GM18526 (cell line): ENCODE data around the gene DNASE1L1.

ENCODE experiments used
- POLR2A ChIP-seq: IDR thresholded peaks from 3 replicates; pipeline ENCODE4 v1.6.1; 2011; ENCODE audit not compliant: insufficient read length; ENCODE audit errors: extremely low read depth

The DNASE1L1 gene

DNA sequence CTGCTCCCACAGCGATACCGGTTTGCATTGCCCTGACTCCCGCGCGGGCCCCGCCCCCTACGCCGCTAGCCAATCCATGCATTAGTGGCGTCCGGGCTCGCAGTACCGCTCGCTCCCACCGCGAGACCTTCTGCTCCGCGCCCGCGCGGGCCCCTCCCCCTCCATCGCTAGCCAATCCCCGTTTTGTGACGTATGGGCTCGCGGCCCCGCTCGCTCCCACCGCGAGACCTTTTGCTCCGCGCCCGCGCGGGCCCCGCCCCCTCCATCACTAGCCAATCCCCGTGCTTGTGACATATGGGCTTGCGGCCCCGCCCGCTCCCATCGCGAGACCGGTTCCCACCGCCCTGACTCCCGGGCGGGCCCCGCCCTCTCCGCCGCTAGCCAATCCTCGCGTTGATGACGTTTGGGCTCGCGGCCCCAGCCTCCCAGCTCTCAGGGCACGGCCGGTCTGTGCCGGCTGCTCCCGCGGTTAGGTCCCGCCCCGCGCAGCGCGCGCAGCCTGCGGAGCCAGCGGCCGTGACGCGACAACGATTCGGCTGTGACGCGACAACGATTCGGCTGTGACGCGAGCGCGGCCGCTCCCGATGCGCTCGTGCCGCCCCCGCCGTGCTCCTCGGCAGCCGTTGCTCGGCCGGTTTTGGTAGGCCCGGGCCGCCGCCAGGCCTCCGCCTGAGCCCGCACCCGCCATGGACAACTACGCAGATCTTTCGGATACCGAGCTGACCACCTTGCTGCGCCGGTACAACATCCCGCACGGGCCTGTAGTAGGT, 30.1 kb downstream of the DNASE1L1 start, which contains the start of gene EMD:
TSS of gene EMD (plus strand) at position 497 of the 770 bp plus-strand sequence. CDS start at position 687, 190 bp downstream.
- TF ChIP-seq POLR2A: peak; percentile 52

DNA sequence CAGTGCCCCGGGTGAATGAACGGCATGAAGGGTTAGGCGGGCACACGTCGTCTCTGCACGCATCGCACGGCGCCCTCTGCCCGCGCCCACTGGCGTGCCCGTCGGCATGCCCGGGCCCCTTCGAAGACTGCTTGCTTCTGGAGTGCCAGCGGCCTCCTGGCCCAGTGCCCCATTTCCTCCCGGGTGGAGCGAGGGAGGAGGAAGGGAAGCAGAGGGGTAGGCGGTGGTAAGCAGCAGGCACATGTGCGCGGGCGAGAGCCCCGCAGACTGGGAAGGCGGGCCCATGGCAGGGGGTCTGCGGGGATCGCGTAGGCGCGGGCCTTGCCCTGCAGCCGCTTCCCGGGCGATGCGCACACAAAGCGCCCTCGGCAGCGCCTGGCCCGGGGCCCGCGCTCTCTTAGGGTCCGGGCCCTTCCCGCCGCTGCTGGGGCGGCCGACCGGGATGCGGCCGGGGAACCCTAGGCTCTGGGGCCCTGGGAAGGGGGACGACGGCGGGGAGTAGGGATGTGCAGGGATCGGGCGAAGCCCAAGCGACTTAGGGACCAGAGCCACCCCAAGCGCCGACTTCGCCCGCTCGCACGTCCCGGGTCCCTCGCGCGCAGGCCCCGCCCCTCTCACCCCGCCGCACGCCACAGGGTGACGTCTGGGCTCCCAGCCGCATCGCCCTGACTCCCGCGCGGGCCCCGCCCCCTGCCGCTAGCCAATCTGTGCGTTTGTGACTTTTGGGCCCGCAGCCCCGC, 30.8 kb downstream of the DNASE1L1 start:
- peak; percentile 68 for TF ChIP-seq POLR2A

DNA sequence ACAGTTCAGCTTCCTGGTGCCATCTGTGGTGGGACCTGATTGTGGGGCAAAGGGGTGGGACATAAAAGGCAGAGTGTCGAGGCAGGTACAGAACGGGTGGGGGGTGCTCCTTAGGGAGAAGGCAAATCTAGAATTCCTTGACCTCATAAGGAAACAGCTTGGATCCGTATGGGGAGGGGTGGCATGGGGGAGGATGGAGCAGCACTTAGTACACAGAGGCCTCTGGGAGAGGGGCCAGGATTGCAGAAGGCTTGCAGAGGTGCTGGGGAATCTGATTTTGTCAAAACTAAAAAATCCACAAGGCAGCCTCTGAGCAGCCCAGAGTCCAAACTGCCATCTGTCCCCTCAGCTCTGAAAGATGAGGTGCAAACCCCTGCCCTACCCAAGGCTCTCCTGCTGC, 32.3 kb downstream of the DNASE1L1 start:
- TF ChIP-seq POLR2A: no peak

DNA sequence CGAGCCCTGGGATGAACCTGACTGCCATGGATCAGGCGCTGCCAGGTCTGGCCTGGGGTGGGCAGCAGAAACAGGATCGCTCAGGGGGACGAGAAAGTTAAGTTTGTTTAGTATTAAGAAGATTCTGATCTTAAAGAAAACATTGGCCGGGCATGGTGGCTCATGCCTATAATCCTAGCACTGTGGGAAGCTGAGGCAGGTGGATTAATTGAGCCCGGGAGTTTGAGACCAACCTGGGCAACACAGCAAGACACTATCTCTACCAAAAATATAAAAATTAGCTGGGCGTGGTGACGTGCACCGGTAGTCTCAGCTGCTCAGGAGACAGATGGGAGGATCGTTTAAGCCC, 33.9 kb downstream of the DNASE1L1 start:
- no peak for TF ChIP-seq POLR2A

DNA sequence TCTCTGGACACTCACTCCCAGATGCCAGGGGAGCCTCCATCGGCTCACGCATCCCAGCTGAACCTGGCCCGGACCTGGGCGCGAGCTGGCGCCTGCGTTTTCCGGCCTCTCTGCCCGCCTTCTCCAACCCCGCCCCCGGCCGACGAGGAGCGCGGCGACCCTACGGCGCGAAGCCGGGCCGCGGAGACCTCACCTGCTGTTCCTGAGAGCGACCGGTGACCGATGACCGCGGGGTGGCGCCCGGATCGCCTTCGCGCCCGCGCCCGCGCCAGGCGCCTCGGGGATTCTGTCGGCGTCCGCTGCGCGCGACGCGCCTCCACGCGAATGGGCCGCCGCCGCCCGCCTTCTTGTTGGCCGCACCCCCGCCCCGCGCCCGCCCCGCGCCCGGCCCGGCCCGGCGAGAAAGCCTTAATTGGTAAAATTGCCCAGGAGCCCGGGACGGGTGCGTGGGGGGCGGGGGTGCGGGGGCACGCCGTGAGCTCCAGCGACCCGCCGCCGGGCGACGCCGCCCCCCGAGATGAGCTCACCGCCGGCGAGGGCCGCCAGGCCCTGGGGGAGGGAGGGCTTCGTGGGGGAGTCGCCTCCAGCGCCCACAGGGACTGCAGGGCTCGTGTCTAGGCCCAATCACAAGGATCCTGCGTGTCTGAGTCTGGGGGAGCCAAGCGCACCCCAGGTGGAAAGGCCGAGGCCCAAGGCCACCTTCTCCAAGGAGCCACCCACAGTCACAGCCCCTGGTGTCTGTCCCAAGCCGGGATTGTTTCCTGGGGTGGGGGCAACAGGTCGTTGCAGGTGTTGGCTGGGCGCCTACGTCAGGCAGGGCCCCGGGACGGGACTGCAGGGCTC, 34.5 kb downstream of the DNASE1L1 start, which contains the start of gene FLNA:
TSS of gene FLNA (minus strand) at position 322 of the 843 bp plus-strand sequence. CDS start 3,389 bp downstream, outside the sequence.
- TF ChIP-seq POLR2A: no peak

DNA sequence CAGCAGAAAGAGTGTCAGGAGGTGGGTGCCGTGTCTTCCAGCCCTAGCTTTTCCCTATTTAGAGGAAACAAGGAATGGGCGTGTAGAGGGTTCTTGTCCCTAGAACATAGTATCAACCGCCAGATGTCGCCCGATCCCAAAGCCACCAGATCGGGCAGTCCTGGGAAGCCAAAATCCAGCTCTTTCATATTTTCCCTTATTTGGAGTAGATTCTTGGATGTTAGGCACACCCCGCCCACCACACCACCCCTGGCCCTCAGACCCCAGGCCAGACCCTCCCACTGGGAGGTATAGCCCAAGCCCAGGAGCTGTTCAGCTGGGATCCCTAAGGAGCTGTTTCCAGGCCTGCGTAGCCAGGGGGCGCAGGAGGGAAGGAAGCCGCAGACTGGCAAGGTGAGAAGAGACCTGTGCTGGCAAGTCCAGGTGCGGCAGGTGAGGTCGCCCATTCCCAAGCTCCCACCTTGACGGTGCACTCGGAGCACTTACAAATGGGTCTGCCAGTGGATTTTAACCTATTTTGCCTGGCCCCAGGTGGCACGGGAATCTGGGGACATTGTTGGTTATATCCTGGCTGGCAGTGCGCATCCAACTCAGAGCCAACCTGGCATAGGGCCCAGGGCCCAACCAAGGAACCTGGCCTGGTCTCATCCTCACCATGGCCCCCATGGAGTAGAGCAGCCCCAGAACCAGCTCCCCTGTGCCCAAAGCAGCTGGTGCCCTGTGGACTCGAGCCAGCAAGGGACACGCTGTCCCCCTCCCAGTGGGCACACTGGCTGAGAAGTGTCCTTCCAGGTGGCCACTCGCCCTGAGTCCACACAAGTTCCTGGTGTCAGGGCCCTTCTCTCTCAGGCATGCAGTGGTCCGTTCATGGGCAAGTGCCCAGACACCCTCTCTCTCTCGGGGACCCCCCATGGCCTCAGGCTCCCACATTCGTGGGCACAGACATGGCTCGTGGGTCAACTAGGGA, 35.4 kb downstream of the DNASE1L1 start:
- no peak for TF ChIP-seq POLR2A

DNA sequence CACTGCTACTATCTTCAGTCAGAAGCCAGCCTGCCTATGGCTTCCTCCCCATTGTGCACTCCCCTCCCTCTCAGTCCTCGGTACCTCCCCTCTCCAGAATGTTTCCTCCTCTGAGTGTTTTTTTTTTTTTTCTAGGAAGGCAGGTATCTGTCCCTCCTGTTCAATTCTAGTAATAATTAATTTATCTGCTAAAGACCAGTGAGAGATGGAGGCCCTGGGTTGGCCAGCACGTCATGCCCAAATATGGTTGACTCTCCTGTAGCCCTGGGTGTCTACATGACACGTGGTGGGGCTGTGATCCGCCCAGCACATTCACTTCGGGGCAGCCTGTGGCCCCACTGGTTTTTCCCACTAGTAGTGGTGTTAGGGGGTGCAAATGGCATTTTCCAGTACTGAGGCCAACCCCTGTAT, 36.4 kb downstream of the DNASE1L1 start:
- TF ChIP-seq POLR2A: peak; percentile 25

DNA sequence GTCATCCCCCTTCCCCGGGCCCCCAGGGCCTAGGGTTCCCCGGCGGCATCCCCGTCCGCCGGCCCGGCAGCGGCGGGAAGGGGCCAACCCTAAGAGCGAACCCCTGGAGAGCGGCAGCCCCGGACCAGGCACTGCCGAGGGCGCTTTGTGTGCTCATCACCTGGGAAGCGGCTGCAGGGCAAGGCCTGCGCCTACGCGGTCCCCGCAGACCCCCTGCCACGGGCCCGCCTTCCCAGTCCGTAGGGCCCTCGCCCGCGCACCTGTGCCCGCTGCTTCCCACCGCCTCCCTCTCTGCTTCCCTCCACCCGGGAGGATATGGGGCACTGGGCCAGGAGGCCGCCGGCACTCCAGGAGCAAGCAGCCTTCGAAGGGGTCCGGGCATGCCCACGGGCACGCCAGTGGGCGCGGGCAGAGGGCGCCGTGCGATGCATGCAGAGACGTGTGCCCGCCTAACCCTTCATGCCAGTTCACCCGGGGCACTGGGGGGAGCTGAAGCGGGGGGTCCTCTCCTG, 37.2 kb downstream of the DNASE1L1 start:
- no peak for TF ChIP-seq POLR2A

DNA sequence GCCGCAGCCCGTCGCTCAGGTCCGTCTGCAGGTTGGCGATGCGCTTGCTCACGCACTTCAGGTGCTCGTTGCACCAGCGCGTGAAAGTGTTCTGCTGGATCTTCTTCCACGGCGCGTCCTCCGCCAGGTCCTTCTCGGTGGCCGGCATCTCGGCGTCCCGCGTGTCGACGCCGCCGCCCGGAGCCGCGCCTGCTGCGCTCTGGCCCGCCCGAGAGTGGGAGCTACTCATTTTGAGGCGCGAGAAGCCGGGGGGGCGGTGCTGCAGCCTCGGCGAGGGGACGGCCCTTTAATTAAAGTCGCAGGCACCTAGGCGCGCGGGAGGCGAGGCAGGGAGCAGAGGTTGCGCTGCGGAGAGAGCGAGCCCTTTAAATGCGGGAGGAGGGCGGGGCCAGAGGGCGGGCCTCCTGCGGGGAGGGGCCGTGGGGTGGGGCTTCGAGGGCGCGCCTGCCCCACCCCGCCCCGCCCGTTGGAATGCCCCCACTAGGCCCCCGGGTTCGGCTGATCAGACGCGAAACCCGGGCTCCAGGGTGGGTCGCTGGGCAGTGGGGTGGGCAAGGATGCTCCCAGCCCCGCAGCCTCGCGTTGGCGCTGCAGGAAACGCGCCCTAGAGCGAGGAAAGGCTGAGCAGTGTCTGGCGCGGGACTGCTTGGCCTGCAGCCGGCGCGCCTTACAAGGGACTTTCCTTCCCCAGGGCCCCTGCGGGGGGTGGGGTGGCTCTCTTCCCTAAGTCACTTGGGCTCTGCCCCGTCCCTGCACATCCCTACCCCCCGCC, 37.9 kb downstream of the DNASE1L1 start:
- TF ChIP-seq POLR2A: peak; percentile 99

DNA sequence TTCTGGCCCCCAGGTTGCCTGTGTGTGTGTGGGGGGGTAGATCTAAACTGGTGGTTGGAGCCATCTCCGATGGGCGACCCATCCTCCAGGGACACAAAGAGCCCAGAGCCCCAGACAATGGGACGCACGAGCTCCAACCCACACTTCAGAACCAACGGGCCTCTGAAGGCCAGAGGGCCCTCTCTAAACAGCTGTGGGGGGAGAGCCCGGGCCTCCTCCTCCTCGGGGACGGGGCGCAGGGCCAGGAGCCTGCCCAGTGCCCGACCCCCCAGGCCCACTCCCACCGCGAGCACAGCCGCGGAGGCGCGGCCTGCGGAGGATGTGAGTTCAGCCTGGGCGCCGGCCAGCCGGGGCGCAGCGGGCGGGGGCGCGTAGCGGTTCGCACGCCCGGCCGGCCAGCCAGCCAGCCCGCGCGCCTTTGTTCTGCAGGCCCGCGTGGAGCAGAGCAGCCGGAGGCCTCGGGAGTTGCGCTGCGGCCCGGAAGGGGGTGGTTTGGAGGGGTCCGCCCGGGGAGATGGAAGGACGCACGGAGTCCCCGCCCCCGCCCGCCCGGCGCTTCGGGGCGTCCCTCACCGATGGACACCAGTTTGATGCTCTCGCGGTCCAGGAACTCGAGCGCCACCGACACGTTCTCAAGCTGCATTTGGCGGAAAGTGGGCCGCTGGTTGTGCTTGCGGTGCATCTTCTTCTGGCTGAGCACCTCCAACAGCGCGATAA, 38.6 kb downstream of the DNASE1L1 start:
- TF ChIP-seq POLR2A: no peak

DNA sequence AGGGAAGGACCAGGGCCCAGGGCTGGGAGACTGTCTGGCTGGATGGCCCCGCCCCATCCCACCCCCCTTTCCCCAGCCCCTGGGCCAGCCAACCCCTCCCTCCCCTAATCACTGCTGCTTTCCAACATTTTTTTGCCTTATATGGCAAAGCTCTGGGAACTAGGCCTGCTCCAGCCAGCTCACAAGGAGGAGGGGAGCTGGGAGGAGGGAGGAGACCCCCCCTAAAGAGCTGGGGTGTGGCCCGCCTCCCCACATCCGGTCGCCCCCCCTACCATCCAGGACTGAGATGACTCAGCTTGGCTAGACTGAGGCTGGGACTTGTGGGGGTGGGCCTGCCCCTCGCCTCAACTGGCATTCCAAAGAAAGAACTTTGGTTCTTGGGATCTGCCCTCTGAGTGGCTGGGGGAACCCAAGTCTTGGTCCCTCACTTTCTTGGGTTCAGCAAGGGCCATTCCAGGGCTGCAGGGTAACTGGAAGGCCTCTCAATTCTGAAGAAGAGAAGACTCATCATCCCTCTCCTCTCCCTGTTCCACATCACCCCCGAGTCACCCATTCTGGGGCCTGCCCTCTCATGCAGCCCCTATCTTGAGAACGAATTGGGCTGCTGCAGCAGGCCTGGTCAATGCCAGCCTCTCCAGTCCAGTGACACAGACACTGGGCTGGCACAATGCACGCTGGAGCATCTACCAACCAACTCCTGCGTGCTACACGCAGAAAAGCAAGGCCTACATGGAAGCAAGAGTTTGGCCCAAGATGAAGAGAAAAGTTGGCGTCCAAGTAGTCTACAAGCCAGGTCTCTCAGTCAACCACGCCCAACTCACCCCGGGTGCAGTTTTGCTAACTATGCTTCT, 39.4 kb downstream of the DNASE1L1 start:
- TF ChIP-seq POLR2A: peak; percentile 1
